Ovary (tissue), 9 donors: ENCODE measurements around the gene UBL5. TPM values are rescaled to one million over a fixed set of nuclear protein-coding genes. Genes with fewer than 3 reads are reported as not detected.

ENCODE experiments used
- DNase-seq, 5 donors: peaks; one replicate each; pipeline ENCODE4 v3.0.0-alpha.2; 2019 to 2020
- H3K27ac ChIP-seq, 2 donors: fragments of 200-600 bp; one replicate each; pipeline versions ENCODE4 v1.5.1 to v1.8.0; 2019 to 2022
- H3K27me3 ChIP-seq: fragments of 200-600 bp; one replicate; pipeline ENCODE4 v1.8.0; 2022
- H3K36me3 ChIP-seq: fragments of 200-600 bp; sonication (generic); one replicate; pipeline ENCODE4 v1.5.1; 2019
- H3K4me1 ChIP-seq: one replicate; pipeline ENCODE4 v1.8.1; 2013; ENCODE audit warnings: mild to moderate bottlenecking, moderate library complexity; ENCODE audit not compliant: insufficient read depth
- H3K4me3 ChIP-seq: fragments of 200-600 bp; sonication (generic); one replicate; pipeline ENCODE4 v1.5.1; 2017
- H3K9me3 ChIP-seq, 2 donors: fragments of 200-600 bp in 1 of 2; sonication (generic) in 1 of 2; one replicate each; pipeline versions ENCODE4 v1.5.1 to v1.8.1; 2013 to 2019; ENCODE audit warnings: mild to moderate bottlenecking in 1 of 2, moderate library complexity in 1 of 2
- CTCF ChIP-seq, 3 donors: fragments of 450-650 bp in 2 of 3; fragments of 200-600 bp in 1 of 3; IDR thresholded peaks; one replicate each; pipeline versions ENCODE4 v1.5.1 to v1.8.0; 2016 to 2022; ENCODE audit warnings: antibody characterized with exemption in 3 of 3, mild to moderate bottlenecking in 1 of 3
- EP300 ChIP-seq: sonication (generic); formaldehyde crosslinking; IDR thresholded peaks from one replicate; pipeline ENCODE4 v1.6.1; 2017; ENCODE audit warnings: antibody characterized with exemption
- POLR2A ChIP-seq: fragments of 450-650 bp; IDR thresholded peaks from one replicate; pipeline ENCODE4 v1.6.1; 2017; ENCODE audit warnings: antibody characterized with exemption, mild to moderate bottlenecking, moderate library complexity
- WGBS, 3 donors: extraction: QIAGEN DNeasy Blood & Tissue Kit in 1 of 3; methylation state at CpG; one replicate each; pipeline versions ENCODE4 v1.1.5 to v1.1.7; 2013 to 2017; 5-methylcytosine and 5-hydroxymethylcytosine counted together
- intact Hi-C, 4 donors: fragments of 100-400 bp; cut with DNase I; formaldehyde crosslinking; loops; one replicate each; pipeline versions ENCODE4 v1.11.0 to v1.15.1; 2022 to 2023
- polyA plus RNA-seq, 2 donors: library from polyadenylated mRNA; stranded (reverse); fragments of 200-250 nt in 1 of 2; fragments of 350-450 nt in 1 of 2; fragmentation: Illumina TruSeq in 1 of 2; extraction: RNeasy Lipid Tissue Mini Kit (QIAGEN cat#74804) in 1 of 2; gene quantifications; one replicate each; pipeline ENCODE4 v1.2.3, GENCODE V29; 2013 to 2014
- total RNA-seq, 7 donors: library from RNA; depleted of rRNA in 2 of 7; stranded (reverse); fragments of >200 nt in 2 of 7; fragmentation: NEBNext Ultra II Directional in 3 of 7; extraction: Animal tissue kit (Norgen Biotek cat#: 25700) in 3 of 7; gene quantifications; one replicate each; pipeline versions ENCODE4 v1.1.0 to v1.2.4, GENCODE V29; 2016 to 2023
- donor health status: DM: no; HTN: no; CAD: no; lungs with moderate emphysema.
- donor health status: DM: no; HTN: no; CAD: no.
- donor health status: Bipolar disorder and iron deficiency.
- donor health status: DM: yes; HTN: yes; CAD: no.
- donor health status: DM: no; HTN: no; CAD: no.
- donor health status: DM: yes; HTN: yes; CAD: no.

The UBL5 gene
- total and polyA plus RNA-seq, 9 donors, result 217 to 492 (median 265) TPM

DNA sequence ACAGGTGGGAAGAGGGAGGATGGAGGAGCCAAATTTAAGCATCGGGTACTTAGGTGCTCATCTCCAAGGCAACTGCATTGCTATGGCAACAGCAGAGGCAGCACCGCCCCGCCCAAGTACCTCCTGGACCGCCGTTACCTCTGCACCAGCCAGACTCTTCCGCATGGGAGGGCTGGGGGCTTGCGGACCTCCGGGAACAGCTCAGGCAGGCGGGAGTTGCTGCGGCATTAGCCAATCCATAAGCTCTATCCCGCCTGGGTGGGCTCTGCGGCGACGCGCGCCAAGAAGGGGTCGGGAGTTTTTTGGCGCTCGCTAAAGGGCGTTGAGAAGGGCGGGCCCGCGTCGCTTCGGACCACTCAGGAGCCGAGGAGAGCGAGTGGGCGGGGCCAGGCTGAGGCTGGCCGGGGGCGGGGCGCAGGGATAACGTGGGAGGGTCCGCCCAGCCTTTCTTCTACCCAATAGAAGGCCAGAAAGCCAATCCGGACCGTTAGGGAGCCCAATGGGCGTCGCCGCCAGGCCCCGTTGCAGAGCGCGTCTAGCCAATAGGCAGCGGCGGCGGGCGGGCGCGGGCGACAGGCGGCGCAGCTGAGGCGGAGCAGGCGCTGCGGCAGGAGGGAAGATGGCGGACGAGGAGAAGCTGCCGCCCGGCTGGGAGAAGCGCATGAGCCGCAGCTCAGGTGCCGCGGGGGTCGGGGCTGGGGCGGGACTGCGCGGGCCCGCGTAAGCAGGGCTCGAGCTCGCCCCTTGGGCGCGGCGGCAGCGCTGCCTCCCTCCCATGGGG lies 7.2 kb downstream of the UBL5 start, which contains the start of gene PIN1:
Gene PIN1 (plus strand): TSS at position 593 of the 781 bp plus-strand sequence. CDS start 27 bp downstream, at position 620.
- H3K4me1 ChIP-seq, result peaks cover 1% of the 10 kb centered on the region
- H3K36me3 ChIP-seq, result no peaks in the 10 kb centered on the region
- DNase-seq, result peak; percentile 98 to 99 (median 99)
- H3K9me3 ChIP-seq, result no peaks in the 10 kb centered on the region
- intact Hi-C loops, result no loop called here
- no peak for TF ChIP-seq POLR2A
- TF ChIP-seq CTCF (IDR thresholded peaks at IDR 0.05), result peak; percentile 69 to 85 (median 74)
- peak within 1 kb of the TSS; percentile 87 for H3K4me3 ChIP-seq
- H3K27me3 ChIP-seq, result no peaks in the 10 kb centered on the region
- H3K27ac ChIP-seq, result peak within 1 kb of the TSS in 1 of 2 donors; percentile 55
- WGBS, 3 donors, result 0 to 1% (median 0%) methylated on average over 53 to 73 of the region's 73 CpGs

DNA sequence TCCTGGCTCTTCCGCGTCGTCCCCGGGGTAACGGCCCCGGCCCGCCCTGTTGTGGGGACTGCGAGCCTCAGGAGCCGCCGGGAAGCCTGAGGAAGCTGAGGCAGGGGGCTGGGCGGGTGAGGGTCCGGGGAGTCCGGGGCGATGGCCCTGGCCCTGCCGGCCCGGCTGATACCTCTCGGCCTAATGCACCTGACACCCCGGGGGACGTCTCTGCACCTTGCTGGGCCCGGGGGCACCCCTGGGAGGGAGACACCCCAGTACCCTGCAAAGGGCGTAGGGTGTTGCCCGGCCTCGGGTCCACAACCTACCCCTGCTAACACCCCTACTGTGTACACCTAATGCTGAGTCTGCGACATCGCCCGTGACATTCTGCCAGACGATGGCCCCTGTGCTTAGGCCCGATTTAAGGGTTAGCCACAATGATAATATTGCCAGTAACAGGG lies 7.8 kb downstream of the UBL5 start:
- Histone ChIP-seq H3K36me3 (no peaks in the 10 kb centered on the region), H3K27ac (peak overlapping the region in 1 of 2 donors; percentile 32), H3K27me3 (no peaks in the 10 kb centered on the region), H3K4me1 (peaks cover 1% of the 10 kb centered on the region), H3K4me3 (peak overlapping the region; percentile 87), H3K9me3 (no peaks in the 10 kb centered on the region)
- TF ChIP-seq POLR2A (no peak), CTCF (IDR thresholded peaks at IDR 0.05) (peak in 1 of 3 donors; percentile 1), EP300 (no peak)
- DNase-seq, result no peak
- intact Hi-C loops, result no loop called here
- 1 to 3% (median 2%) methylated on average over 11 to 28 of the region's 28 CpGs for WGBS, 3 donors

- intact Hi-C loops, result no loop called here
- TF ChIP-seq EP300 (no peak), CTCF (IDR thresholded peaks at IDR 0.05) (no peak), POLR2A (no peak)
- H3K27me3 ChIP-seq, result no peaks in the 10 kb centered on the region
- no peak for DNase-seq
- H3K27ac ChIP-seq, result no peak overlapping the region
- H3K9me3 ChIP-seq, result no peaks in the 10 kb centered on the region
- peaks cover 1% of the 10 kb centered on the region for H3K4me1 ChIP-seq
- peak overlapping the region; percentile 87 for H3K4me3 ChIP-seq
- no peaks in the 10 kb centered on the region for H3K36me3 ChIP-seq
- WGBS, 3 donors, result 2 to 4% (median 2%) methylated on average over 5 of the region's 5 CpGs
Measured at GRCh38 chr19:9836021-9836420, 8.3 kb downstream of the UBL5 start.

DNA sequence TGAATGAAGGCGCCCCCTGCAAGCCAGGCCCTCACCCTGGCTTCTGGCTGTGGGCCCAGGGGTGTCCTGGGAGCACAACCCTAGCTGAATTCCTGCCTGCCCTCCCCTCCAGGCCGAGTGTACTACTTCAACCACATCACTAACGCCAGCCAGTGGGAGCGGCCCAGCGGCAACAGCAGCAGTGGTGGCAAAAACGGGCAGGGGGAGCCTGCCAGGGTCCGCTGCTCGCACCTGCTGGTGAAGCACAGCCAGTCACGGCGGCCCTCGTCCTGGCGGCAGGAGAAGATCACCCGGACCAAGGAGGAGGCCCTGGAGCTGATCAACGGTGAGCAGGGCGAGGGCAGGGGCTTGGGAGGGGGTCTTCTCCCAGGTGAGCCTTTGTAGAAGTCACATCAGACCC lies 10.6 kb downstream of the UBL5 start:
- Histone ChIP-seq H3K27me3 (no peaks in the 10 kb centered on the region), H3K9me3 (no peaks in the 10 kb centered on the region), H3K36me3 (no peaks in the 10 kb centered on the region), H3K27ac (no peak overlapping the region), H3K4me1 (peaks cover 6% of the 10 kb centered on the region), H3K4me3 (no peak overlapping the region)
- no peak for TF ChIP-seq EP300
- TF ChIP-seq POLR2A, result no peak
- TF ChIP-seq CTCF (IDR thresholded peaks at IDR 0.05), result no peak
- DNase-seq, result no peak
- WGBS, 3 donors, result 86 to 90% (median 89%) methylated on average over 12 to 15 of the region's 15 CpGs
- intact Hi-C loops, result no loop called here
